NK-92 (cell line): ENCODE results near the gene MSANTD2.

Experiments used
- DNase-seq: peaks from one replicate; lab custom pipeline; 2025; ENCODE audit not compliant: unreplicated experiment; lab: John Stamatoyannopoulos, UW

MSANTD2 gene

GRCh38 chr11:124800226-124800929 is at the start of gene MSANTD2:
Gene MSANTD2 (minus strand): TSS chr11:124800406. CDS start chr11:124800380, 26 bp downstream.
- no peak for DNase-seq

GRCh38 chr11:124846070-124846673 is 46.0 kb upstream of the MSANTD2 start:
- no peak for DNase-seq

GRCh38 chr11:124844664-124845079 is 44.5 kb upstream of the MSANTD2 start:
- DNase-seq = no peak

- no peak for DNase-seq
Measured at GRCh38 chr11:124843616-124843910, 43.4 kb upstream of the MSANTD2 start.

- DNase-seq = no peak
Measured at GRCh38 chr11:124842305-124842704, 42.1 kb upstream of the MSANTD2 start.

GRCh38 chr11:124841840-124842239 is 41.6 kb upstream of the MSANTD2 start:
- DNase-seq = no peak

- DNase-seq = no peak
Measured at GRCh38 chr11:124841201-124841600, 41.0 kb upstream of the MSANTD2 start.

- DNase-seq = no peak
Measured at GRCh38 chr11:124840666-124841065, 40.5 kb upstream of the MSANTD2 start.

- no peak for DNase-seq
Measured at GRCh38 chr11:124839972-124840621, 39.9 kb upstream of the MSANTD2 start.

GRCh38 chr11:124839128-124839971 is 39.1 kb upstream of the MSANTD2 start:
- no peak for DNase-seq

GRCh38 chr11:124838805-124839127 is 38.6 kb upstream of the MSANTD2 start:
- DNase-seq = no peak

GRCh38 chr11:124837491-124837856 is 37.3 kb upstream of the MSANTD2 start:
- DNase-seq = no peak

GRCh38 chr11:124835918-124836317 is 35.7 kb upstream of the MSANTD2 start:
- no peak for DNase-seq

GRCh38 chr11:124834526-124835180 is 34.4 kb upstream of the MSANTD2 start:
- no peak for DNase-seq

- no peak for DNase-seq
Measured at GRCh38 chr11:124832571-124832970, 32.4 kb upstream of the MSANTD2 start.

- no peak for DNase-seq
Measured at GRCh38 chr11:124831897-124832296, 31.7 kb upstream of the MSANTD2 start.

GRCh38 chr11:124830749-124831148 is 30.5 kb upstream of the MSANTD2 start:
- DNase-seq = no peak

- no peak for DNase-seq
Measured at GRCh38 chr11:124829986-124830385, 29.8 kb upstream of the MSANTD2 start.

GRCh38 chr11:124825876-124826275 is 25.7 kb upstream of the MSANTD2 start:
- DNase-seq = no peak

- no peak for DNase-seq
Measured at GRCh38 chr11:124823512-124824376, 23.5 kb upstream of the MSANTD2 start.
